Naive thymus-derived CD4-positive, alpha-beta T cell (primary cell): ENCODE results near the gene CRNN. TPM values are rescaled to one million over a fixed set of nuclear protein-coding genes. Genes with fewer than 3 reads are reported as not detected.

Experiments
- ATAC-seq: fragments of 150-1000 bp; cut with Tn5 transposase; 2 replicates; pipeline ENCODE4 v1.10.0; 2021; ENCODE audit warnings: mild to moderate bottlenecking, moderate library complexity
- CTCF ChIA-PET: fragments of 350-600 bp; sonication (Branson Sonifier 250); formaldehyde crosslinking; loops from one replicate; lab custom pipeline; 2021; ENCODE audit warnings: antibody characterized with exemption; lab: Charles Lee
- POLR2A ChIA-PET: fragments of 350-600 bp; sonication (Branson Sonifier 250); formaldehyde crosslinking; loops from one replicate; lab custom pipeline; 2021; ENCODE audit warnings: antibody characterized with exemption, inconsistent platforms; lab: Charles Lee
- DNase-seq, 9 donors: peaks; one replicate each; pipeline versions ENCODE4 v3.0.0 to v3.0.0-alpha.2; 2020 to 2022; ENCODE audit warnings: mixed read lengths in 1 of 9
- H3K27ac ChIP-seq: one replicate; pipeline ENCODE4 v1.7.0; 2013; ENCODE audit warnings: mild to moderate bottlenecking, low read depth, low read length, moderate library complexity
- H3K27me3 ChIP-seq, 2 donors: one replicate each; pipeline ENCODE4 v1.7.0; 2013; ENCODE audit warnings: low read length in 2 of 2, mild to moderate bottlenecking in 2 of 2, moderate library complexity in 2 of 2; ENCODE audit not compliant: control insufficient read depth in 2 of 2, insufficient read depth in 2 of 2
- H3K36me3 ChIP-seq, 3 experiments: 1 replicate in 2 of 3; 2 replicates in 1 of 3; pipeline ENCODE4 v1.7.0; 2013; ENCODE audit warnings: low read length in 3 of 3, mild to moderate bottlenecking in 3 of 3, moderate library complexity in 1 of 3; ENCODE audit not compliant: insufficient read depth in 3 of 3, control insufficient read depth in 2 of 3
- H3K4me1 ChIP-seq, 2 donors: one replicate each; pipeline ENCODE4 v1.7.0; 2013; ENCODE audit warnings: low read length in 2 of 2, mild to moderate bottlenecking in 2 of 2, moderate library complexity in 1 of 2; ENCODE audit not compliant: control insufficient read depth in 2 of 2, insufficient read depth in 2 of 2
- H3K4me3 ChIP-seq: 2 replicates; pipeline ENCODE4 v1.7.0; 2013; ENCODE audit warnings: mild to moderate bottlenecking, low read length
- H3K9me3 ChIP-seq, 3 experiments: 1 replicate in 2 of 3; 2 replicates in 1 of 3; pipeline ENCODE4 v1.7.0; 2013; ENCODE audit warnings: low read length in 3 of 3; ENCODE audit not compliant: control insufficient read depth in 2 of 3
- H3K27ac Mint-ChIP-seq, 9 donors: one replicate each; pipeline ENCODE4 v1.8.0; 2020 to 2022; ENCODE audit warnings: mixed read lengths in 9 of 9, mild to moderate bottlenecking in 8 of 9, moderate library complexity in 5 of 9, inconsistent platforms in 2 of 9
- H3K27me3 Mint-ChIP-seq, 5 donors: one replicate each; pipeline ENCODE4 v1.8.0; 2021 to 2022; ENCODE audit warnings: mixed read lengths in 5 of 5, mild to moderate bottlenecking in 1 of 5
- H3K36me3 Mint-ChIP-seq, 5 donors: one replicate each; pipeline ENCODE4 v1.8.0; 2020 to 2022; ENCODE audit warnings: mixed read lengths in 5 of 5, mild to moderate bottlenecking in 3 of 5, inconsistent platforms in 1 of 5
- H3K4me1 Mint-ChIP-seq, 7 donors: one replicate each; pipeline ENCODE4 v1.8.0; 2020 to 2022; ENCODE audit warnings: mixed read lengths in 7 of 7, mild to moderate bottlenecking in 3 of 7, inconsistent platforms in 1 of 7
- H3K4me3 Mint-ChIP-seq, 10 donors: one replicate each; pipeline ENCODE4 v1.8.0; 2020 to 2022; ENCODE audit warnings: mild to moderate bottlenecking in 10 of 10, mixed read lengths in 10 of 10, moderate library complexity in 6 of 10, inconsistent platforms in 2 of 10
- H3K9me3 Mint-ChIP-seq, 11 donors: one replicate each; pipeline ENCODE4 v1.8.0; 2020 to 2022; ENCODE audit warnings: mixed read lengths in 11 of 11, mild to moderate bottlenecking in 4 of 11, inconsistent platforms in 1 of 11, moderate library complexity in 1 of 11
- intact Hi-C, 2 donors: fragments of 100-400 bp; cut with micrococcal nuclease; formaldehyde crosslinking; loops; one replicate each; pipeline ENCODE4 v1.15.1; 2023
- polyA plus RNA-seq, 2 donors: library from polyadenylated mRNA; unstranded; fragments of 300-500 nt; fragmentation: Illumina TruSeq; gene quantifications; one replicate each; pipeline ENCODE4 v1.2.3, GENCODE V29; 2021
- total RNA-seq, 6 experiments: library from RNA in 5 of 6; stranded (reverse) in 5 of 6; gene quantifications; 1 replicate in 5 of 6; 2 replicates in 1 of 6; pipeline ENCODE4 v1.2.3 and lab custom pipeline; 2021 to 2026

Gene CRNN
- total and polyA plus RNA-seq, 7 experiments from 2014 or later: not detected

GRCh38 chr1:152448095-152448494, 34.0 kb upstream of the CRNN start:
- intact Hi-C loops: no loop called here
- DNase-seq (no peak), ATAC-seq (no peak)
- ChIA-PET CTCF (interaction anchor here (1.0 to 3.0 kb wide), 2 partner anchors 11 to 12 kb away, joined by 3 to 22 read pairs; no protein-coding TSS in a partner anchor), POLR2A (no interaction called here)
- Mint-ChIP-seq H3K4me1 (no peaks in the 10 kb centered on the region), H3K9me3 (peaks cover 0 to 2% (median 0%) of the 10 kb centered on the region in 11 donors), H3K27me3 (peaks cover 0 to 14% (median 4%) of the 10 kb centered on the region in 5 donors), H3K27ac (no peak overlapping the region), H3K4me3 (no peak overlapping the region), H3K36me3 (no peaks in the 10 kb centered on the region)
- Histone ChIP-seq H3K4me3 (no peak overlapping the region), H3K9me3 (no peaks in the 10 kb centered on the region), H3K27me3 (no peaks in the 10 kb centered on the region), H3K36me3 (no peaks in the 10 kb centered on the region), H3K4me1 (no peaks in the 10 kb centered on the region), H3K27ac (no peak overlapping the region)

- intact Hi-C loops: no loop called here
- Mint-ChIP-seq H3K27ac (no peak overlapping the region), H3K4me3 (no peak overlapping the region), H3K9me3 (peaks cover 0 to 2% (median 0%) of the 10 kb centered on the region in 11 donors), H3K27me3 (peaks cover 0 to 11% (median 0%) of the 10 kb centered on the region in 5 donors), H3K4me1 (no peaks in the 10 kb centered on the region), H3K36me3 (no peaks in the 10 kb centered on the region)
- Histone ChIP-seq H3K27ac (no peak overlapping the region), H3K36me3 (no peaks in the 10 kb centered on the region), H3K9me3 (no peaks in the 10 kb centered on the region), H3K4me3 (no peak overlapping the region), H3K27me3 (no peaks in the 10 kb centered on the region), H3K4me1 (no peaks in the 10 kb centered on the region)
- POLR2A ChIA-PET: no interaction called here
- ATAC-seq (no peak), DNase-seq (no peak)
- CTCF ChIA-PET: interaction anchor here (3.0 kb wide), 1 partner anchor 11 kb away, joined by 22 read pairs; no protein-coding TSS in a partner anchor
Measured at GRCh38 chr1:152447484-152447883, 33.4 kb upstream of the CRNN start.

GRCh38 chr1:152444045-152444444, 30.0 kb upstream of the CRNN start:
- Histone ChIP-seq H3K27me3 (no peaks in the 10 kb centered on the region), H3K36me3 (no peaks in the 10 kb centered on the region), H3K4me1 (no peaks in the 10 kb centered on the region), H3K4me3 (no peak overlapping the region), H3K9me3 (no peaks in the 10 kb centered on the region), H3K27ac (no peak overlapping the region)
- H3K9me3 Mint-ChIP-seq: no peaks in the 10 kb centered on the region
- H3K36me3 Mint-ChIP-seq: no peaks in the 10 kb centered on the region
- peaks cover 0 to 6% (median under 1%) of the 10 kb centered on the region in 5 donors for H3K27me3 Mint-ChIP-seq
- ChIA-PET POLR2A (interaction anchor here (0.5 kb wide), 1 partner anchor 332 kb away, joined by 3 read pairs; no protein-coding TSS in a partner anchor), CTCF (interaction anchor here (2.8 kb wide), 1 partner anchor 14 kb away, joined by 10 read pairs; no protein-coding TSS in a partner anchor)
- no peak overlapping the region for H3K27ac Mint-ChIP-seq
- peaks cover 0 to 8% (median 0%) of the 10 kb centered on the region in 7 donors for H3K4me1 Mint-ChIP-seq
- DNase-seq (no peak), ATAC-seq (no peak)
- no peak overlapping the region for H3K4me3 Mint-ChIP-seq
- intact Hi-C loops: loop anchor here in 1 of 2 donors (5.0 kb wide), 2 partner anchors 97 to 257 kb away; no protein-coding TSS in a partner anchor

GRCh38 chr1:152442765-152443164, 28.7 kb upstream of the CRNN start:
- no peaks in the 10 kb centered on the region for H3K36me3 ChIP-seq
- CTCF ChIA-PET: interaction anchor here (1.3 to 3.2 kb wide), 2 partner anchors 16 to 100 kb away, joined by 4 to 27 read pairs; no protein-coding TSS in a partner anchor
- no peaks in the 10 kb centered on the region for H3K9me3 ChIP-seq
- no peaks in the 10 kb centered on the region for H3K27me3 ChIP-seq
- H3K4me1 Mint-ChIP-seq: peaks cover 0 to 8% (median 0%) of the 10 kb centered on the region in 7 donors
- no peak overlapping the region for H3K27ac Mint-ChIP-seq
- H3K4me3 ChIP-seq: no peak overlapping the region
- H3K27ac ChIP-seq: no peak overlapping the region
- DNase-seq: no peak
- no peaks in the 10 kb centered on the region for H3K4me1 ChIP-seq
- peaks cover 0 to 13% (median 10%) of the 10 kb centered on the region in 5 donors for H3K27me3 Mint-ChIP-seq
- no peaks in the 10 kb centered on the region for H3K9me3 Mint-ChIP-seq
- H3K36me3 Mint-ChIP-seq: no peaks in the 10 kb centered on the region
- intact Hi-C loops: loop anchor here in 1 of 2 donors (5.0 kb wide), 2 partner anchors 95 to 255 kb away; no protein-coding TSS in a partner anchor
- H3K4me3 Mint-ChIP-seq: no peak overlapping the region
- ATAC-seq: no peak
- POLR2A ChIA-PET: no interaction called here

- no peak overlapping the region for H3K4me3 ChIP-seq
- H3K27ac ChIP-seq: no peak overlapping the region
- intact Hi-C loops: loop anchor here in 1 of 2 donors (5.0 kb wide), 2 partner anchors 95 to 255 kb away; no protein-coding TSS in a partner anchor
- no peaks in the 10 kb centered on the region for H3K9me3 ChIP-seq
- no peaks in the 10 kb centered on the region for H3K36me3 ChIP-seq
- no peaks in the 10 kb centered on the region for H3K27me3 ChIP-seq
- Mint-ChIP-seq H3K36me3 (no peaks in the 10 kb centered on the region), H3K27ac (no peak overlapping the region), H3K27me3 (peaks cover 2 to 16% (median 13%) of the 10 kb centered on the region in 5 donors), H3K9me3 (no peaks in the 10 kb centered on the region), H3K4me3 (no peak overlapping the region), H3K4me1 (peaks cover 0 to 8% (median 0%) of the 10 kb centered on the region in 7 donors)
- H3K4me1 ChIP-seq: no peaks in the 10 kb centered on the region
- no peak for DNase-seq
- CTCF ChIA-PET: interaction anchor here (1.3 to 3.2 kb wide), 2 partner anchors 16 to 100 kb away, joined by 4 to 27 read pairs; no protein-coding TSS in a partner anchor
- no peak for ATAC-seq
- POLR2A ChIA-PET: no interaction called here
Measured at GRCh38 chr1:152442301-152442700, 28.2 kb upstream of the CRNN start.

GRCh38 chr1:152441756-152442155, 27.7 kb upstream of the CRNN start:
- H3K27ac Mint-ChIP-seq: peak overlapping the region in 1 of 9 donors; percentile 44
- Histone ChIP-seq H3K9me3 (no peaks in the 10 kb centered on the region), H3K4me3 (no peak overlapping the region), H3K27me3 (no peaks in the 10 kb centered on the region), H3K27ac (no peak overlapping the region), H3K36me3 (no peaks in the 10 kb centered on the region), H3K4me1 (no peaks in the 10 kb centered on the region)
- no peaks in the 10 kb centered on the region for H3K9me3 Mint-ChIP-seq
- DNase-seq (no peak), ATAC-seq (no peak)
- ChIA-PET POLR2A (no interaction called here), CTCF (interaction anchor here (0.7 to 3.2 kb wide), 3 partner anchors 17 to 365 kb away, joined by 3 to 27 read pairs (median 3); no protein-coding TSS in a partner anchor)
- intact Hi-C loops: loop anchor here (1.0 to 5.0 kb wide), 7 partner anchors 17 to 389 kb away; no protein-coding TSS in a partner anchor
- H3K4me3 Mint-ChIP-seq: no peak overlapping the region
- H3K4me1 Mint-ChIP-seq: peaks cover 0 to 8% (median 0%) of the 10 kb centered on the region in 7 donors
- peaks cover 8 to 21% (median 19%) of the 10 kb centered on the region in 5 donors for H3K27me3 Mint-ChIP-seq
- no peaks in the 10 kb centered on the region for H3K36me3 Mint-ChIP-seq
